GM12891 (cell line): ENCODE measurements around the gene LRRC47.

ENCODE experiments used
- POLR2A ChIP-seq: IDR thresholded peaks from 2 replicates; pipeline ENCODE4 v1.6.1; 2011; ENCODE audit warnings: low read depth, low read length, control low read depth
- POLR2AphosphoS5 ChIP-seq: IDR thresholded peaks from 2 replicates; pipeline ENCODE4 v1.6.1; 2011; ENCODE audit warnings: low read depth, low read length, control low read depth
- POU2F2 ChIP-seq: IDR thresholded peaks from 2 replicates; pipeline ENCODE4 v1.6.1; 2011; ENCODE audit warnings: low read depth, mild to moderate bottlenecking, control low read depth, low read length, moderate library complexity
- SPI1 ChIP-seq: IDR thresholded peaks from 2 replicates; pipeline ENCODE4 v1.6.1; 2011; ENCODE audit warnings: low read depth, low read length, control low read depth
- TAF1 ChIP-seq: IDR thresholded peaks from 2 replicates; pipeline ENCODE4 v1.6.1; 2011; ENCODE audit warnings: low read depth, low read length, control low read depth

DNA sequence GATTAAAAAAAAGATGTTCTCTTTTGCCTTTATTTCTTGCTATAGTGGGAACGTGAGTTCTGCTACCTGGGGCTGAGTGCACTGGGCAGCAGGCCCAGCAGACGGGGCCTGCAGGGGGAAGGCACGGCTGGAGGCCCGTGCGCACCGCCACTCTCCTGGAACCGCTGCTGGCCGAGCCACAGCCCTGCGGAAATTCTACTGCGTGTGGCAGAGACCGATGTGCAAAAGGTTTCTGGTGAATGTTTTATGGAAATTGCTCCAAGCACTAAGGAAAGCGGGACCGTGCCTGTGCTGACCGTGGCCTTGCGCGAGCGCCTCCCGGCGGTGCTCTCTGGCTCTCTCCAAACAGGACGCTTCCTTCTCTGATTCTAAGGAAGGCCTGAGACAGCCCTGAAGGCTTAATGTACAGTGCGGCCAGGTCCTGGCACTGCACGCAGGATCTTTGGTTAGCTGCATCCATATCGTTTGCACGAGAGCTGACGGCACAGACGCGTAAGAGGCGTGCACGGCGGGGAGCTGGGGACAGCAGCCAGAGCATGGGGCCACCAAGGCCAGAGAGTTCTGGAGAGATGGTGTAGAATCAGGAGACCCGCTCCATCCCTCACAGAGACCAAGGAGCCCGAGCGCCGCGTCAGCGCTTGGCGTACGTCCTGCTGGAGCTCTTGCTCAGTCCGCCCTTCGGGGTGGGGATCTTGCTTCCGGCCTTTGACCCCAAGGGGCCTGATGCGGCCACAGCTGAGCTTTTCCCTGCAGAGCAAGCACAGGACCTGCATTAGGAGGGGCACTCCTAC lies 18.7 kb upstream of the LRRC47 start:
- TF ChIP-seq POLR2A: no peak
- TF ChIP-seq POLR2AphosphoS5: no peak
- TF ChIP-seq SPI1: no peak
- TF ChIP-seq POU2F2: no peak
- TF ChIP-seq TAF1: no peak
